B cell (primary cell): ENCODE measurements around the gene ZNF440. TPM values are rescaled to one million over a fixed set of nuclear protein-coding genes. Genes with fewer than 3 reads are reported as not detected.

Experiments used
- ATAC-seq: fragments of 200-7000 bp; cut with Tn5 transposase; one replicate; pipeline ENCODE4 v1.10.0; 2021; ENCODE audit warnings: low read depth, mild to moderate bottlenecking, moderate number of reproducible peaks, moderate library complexity
- CTCF ChIA-PET: fragments of 350-600 bp; sonication (Branson Sonifier 250); formaldehyde crosslinking; loops from one replicate; lab custom pipeline; 2021; ENCODE audit warnings: antibody characterized with exemption, inconsistent platforms; lab: Charles Lee
- POLR2A ChIA-PET: fragments of 350-600 bp; sonication (Branson Sonifier 250); formaldehyde crosslinking; loops from one replicate; lab custom pipeline; 2021; ENCODE audit warnings: antibody characterized with exemption; lab: Charles Lee
- DNase-seq: peaks from one replicate; pipeline ENCODE4 v3.0.0; 2013
- H2AFZ ChIP-seq: 2 replicates; pipeline ENCODE4 v1.6.1; 2012; ENCODE audit warnings: mild to moderate bottlenecking, low read depth, low read length; ENCODE audit not compliant: insufficient read depth, poor library complexity, severe bottlenecking
- H3K27ac ChIP-seq, 2 donors: 1 replicate in 1 of 2; 2 replicates in 1 of 2; pipeline ENCODE4 v1.5.1; 2012 to 2013; ENCODE audit warnings: low read length in 2 of 2, mild to moderate bottlenecking in 2 of 2, moderate library complexity in 1 of 2
- H3K27me3 ChIP-seq, 4 experiments: fragments of 200-600 bp in 1 of 4; sonication (generic) in 1 of 4; replicated peaks in 1 of 4; 1 replicate in 2 of 4; 2 replicates in 2 of 4; pipeline versions ENCODE4 v1.6.1 to v1.7.0; 2013 to 2016; ENCODE audit warnings: low read length in 3 of 4, mild to moderate bottlenecking in 2 of 4, mixed read lengths in 1 of 4, moderate library complexity in 1 of 4; ENCODE audit not compliant: insufficient read depth in 4 of 4, control insufficient read depth in 3 of 4; ENCODE audit errors: control extremely low read depth in 1 of 4
- H3K36me3 ChIP-seq, 2 experiments: replicated peaks in 1 of 2; 1 replicate in 1 of 2; 2 replicates in 1 of 2; pipeline versions ENCODE4 v1.6.1 to v1.7.1; 2013; ENCODE audit warnings: low read length in 1 of 2; ENCODE audit not compliant: insufficient read depth in 2 of 2, control insufficient read depth in 1 of 2; ENCODE audit errors: control extremely low read depth in 1 of 2, extremely low read depth in 1 of 2
- H3K4me1 ChIP-seq, 2 donors: fragments of 200-600 bp in 1 of 2; sonication (generic) in 1 of 2; 1 replicate in 1 of 2; 2 replicates in 1 of 2; pipeline versions ENCODE4 v1.5.1 to v1.6.1; 2013 to 2017; ENCODE audit warnings: low read length in 2 of 2; ENCODE audit not compliant: control insufficient read depth in 2 of 2, insufficient read depth in 2 of 2
- H3K4me2 ChIP-seq: replicated peaks from 2 replicates; pipeline ENCODE3; 2012; ENCODE audit warnings: mild to moderate bottlenecking, low read depth, low read length; ENCODE audit not compliant: poor library complexity, severe bottlenecking
- H3K4me3 ChIP-seq, 5 experiments: fragments of 200-600 bp in 1 of 5; sonication (generic) in 1 of 5; 1 replicate in 3 of 5; 2 replicates in 2 of 5; pipeline versions ENCODE4 v1.5.1 to v1.7.0; 2011 to 2016; ENCODE audit warnings: low read length in 4 of 5, mild to moderate bottlenecking in 4 of 5, low read depth in 2 of 5, control low read depth in 1 of 5, moderate library complexity in 1 of 5; ENCODE audit not compliant: insufficient read depth in 1 of 5; ENCODE audit errors: control extremely low read depth in 1 of 5, extremely low read depth in 1 of 5
- H3K79me2 ChIP-seq: fragments of 200-600 bp; sonication (generic); one replicate; pipeline ENCODE4 v1.6.0; 2016; ENCODE audit warnings: low read length; ENCODE audit not compliant: control insufficient read depth, insufficient read depth
- H3K9ac ChIP-seq: fragments of 200-600 bp; sonication (generic); 2 replicates; pipeline ENCODE4 v1.6.1; 2017; ENCODE audit warnings: mild to moderate bottlenecking, low read length, moderate library complexity
- H3K9me3 ChIP-seq, 3 donors: one replicate each; pipeline versions ENCODE4 v1.6.1 to v1.7.1; 2013; ENCODE audit warnings: low read length in 2 of 3; ENCODE audit not compliant: control insufficient read depth in 2 of 3, insufficient read depth in 1 of 3; ENCODE audit errors: control extremely low read depth in 1 of 3
- H4K20me1 ChIP-seq: 2 replicates; pipeline ENCODE4 v1.6.0; 2012; ENCODE audit warnings: mild to moderate bottlenecking, low read length; ENCODE audit not compliant: insufficient read depth, control insufficient read depth, poor library complexity, severe bottlenecking
- H3K27ac Mint-ChIP-seq: one replicate; pipeline ENCODE4 v1.8.0; 2021; ENCODE audit warnings: mixed read lengths
- H3K27me3 Mint-ChIP-seq: one replicate; pipeline ENCODE4 v1.8.0; 2021; ENCODE audit warnings: mixed read lengths
- H3K4me1 Mint-ChIP-seq: one replicate; pipeline ENCODE4 v1.8.0; 2021; ENCODE audit warnings: mixed read lengths
- H3K4me3 Mint-ChIP-seq: one replicate; pipeline ENCODE4 v1.8.0; 2021; ENCODE audit warnings: mixed read lengths
- H3K9me3 Mint-ChIP-seq: one replicate; pipeline ENCODE4 v1.8.0; 2022; ENCODE audit warnings: mixed read lengths; ENCODE audit not compliant: insufficient read depth
- EZH2 ChIP-seq: IDR thresholded peaks from 2 replicates; pipeline ENCODE4 v1.6.1; 2012; ENCODE audit warnings: borderline replicate concordance, low read depth, mild to moderate bottlenecking, moderate library complexity, low read length; ENCODE audit not compliant: insufficient read depth, poor library complexity, severe bottlenecking
- WGBS: methylation state at CpG from one replicate; pipeline ENCODE4 v1.1.5; 2013; ENCODE audit warnings: missing lambda C conversion rate; ENCODE audit not compliant: insufficient coverage; 5-methylcytosine and 5-hydroxymethylcytosine counted together
- intact Hi-C: fragments of 100-400 bp; cut with micrococcal nuclease; formaldehyde crosslinking; loops from one replicate; pipeline ENCODE4 v1.10.0; 2022
- polyA plus RNA-seq: library from polyadenylated mRNA; depleted of rRNA; stranded (reverse); fragments of >200 nt; gene quantifications from 2 replicates; pipeline ENCODE4 v1.2.3, GENCODE V29; 2012
- total RNA-seq, 2 donors: library from RNA; stranded (reverse); fragments of 120-200 nt in 1 of 2; gene quantifications; 1 replicate in 1 of 2; 2 replicates in 1 of 2; pipeline versions ENCODE4 v1.2.3 to v1.2.4, GENCODE V29; 2013 to 2022
- TF ChIP-seq, protein P1 (sequence below): fragments of 200-600 bp; IDR thresholded peaks from one replicate; pipeline ENCODE4 v1.8.0; 2022; ENCODE audit warnings: antibody characterized with exemption, mild to moderate bottlenecking

The ZNF440 gene
- total and polyA plus RNA-seq, 2 donors (not counting 1 experiment from before 2014, with no cell fraction given), result 3.4 to 22.4 TPM

DNA sequence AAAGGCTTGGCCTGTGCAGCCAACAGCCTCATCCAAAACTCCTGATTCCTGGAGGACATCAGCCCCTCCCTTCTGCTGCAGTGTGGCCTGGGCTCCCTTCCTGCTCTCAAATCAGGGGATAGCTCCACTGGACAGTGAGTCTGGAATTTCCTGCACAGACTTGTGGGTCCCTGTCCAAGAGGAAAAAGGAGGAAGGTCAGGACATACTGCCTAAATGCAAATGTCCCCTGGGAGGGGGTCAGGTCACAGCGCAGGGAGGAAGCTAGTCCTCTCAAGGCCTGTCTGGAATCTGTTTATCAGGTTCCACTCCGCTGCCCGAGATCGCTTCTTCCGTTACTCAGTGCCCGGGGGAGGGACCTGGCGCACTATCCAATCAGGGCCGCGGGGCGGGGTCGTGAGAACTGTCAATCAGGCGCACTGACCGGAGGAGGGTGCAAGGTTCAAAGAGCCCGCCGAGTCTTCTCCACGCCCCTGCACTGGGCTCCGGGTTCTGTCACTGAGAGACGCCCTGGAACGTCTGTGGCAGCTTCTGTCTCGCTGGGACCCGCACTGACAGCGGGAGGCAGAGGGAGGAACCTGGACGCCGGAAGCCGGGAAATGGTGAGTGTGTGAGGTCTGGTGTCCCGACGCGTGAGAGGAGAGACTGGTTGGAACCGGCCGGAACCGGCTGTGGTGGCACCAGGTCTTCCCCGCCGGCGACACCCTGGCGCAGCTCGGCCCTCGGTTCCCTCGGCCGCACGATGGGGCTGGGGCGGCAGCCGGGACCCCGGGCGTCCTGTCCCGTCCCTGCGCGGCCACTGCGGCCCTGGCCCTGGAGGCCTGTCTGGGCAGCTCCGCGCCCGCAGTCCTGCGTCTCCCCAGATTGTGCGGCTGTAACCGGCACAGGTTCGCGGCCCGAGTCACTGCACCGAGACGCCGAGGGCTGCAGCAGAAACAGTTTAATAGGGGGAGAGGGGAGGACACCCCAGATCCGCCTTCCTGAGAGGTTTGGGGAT, 47.2 kb upstream of the ZNF440 start, which contains the start of gene ZNF441:
ZNF441 (plus strand) TSS at position 404 of the 995 bp plus-strand sequence; CDS start at position 598, 194 bp downstream.
- Mint-ChIP-seq H3K9me3 (peaks cover 19% of the 10 kb centered on the region), H3K4me3 (peak within 1 kb of the TSS; percentile 99), H3K27me3 (peaks cover 4% of the 10 kb centered on the region), H3K4me1 (peaks cover 23% of the 10 kb centered on the region), H3K27ac (peak within 1 kb of the TSS; percentile 99)
- DNase-seq (peak; percentile 91), ATAC-seq (peak; percentile 95)
- Histone ChIP-seq H3K36me3 (peaks cover 1 to 4% of the 10 kb centered on the region in 2 experiments), H3K9me3 (peaks cover 14 to 33% (median 28%) of the 10 kb centered on the region in 3 donors), H3K27ac (peak within 1 kb of the TSS; percentile 90 to 94), H3K4me1 (peaks cover 16 to 22% of the 10 kb centered on the region in 2 donors), H3K4me3 (peak within 1 kb of the TSS; percentile 32 to 94 (median 87)), H3K4me2 (peak within 1 kb of the TSS; percentile 77), H3K9ac (peak within 1 kb of the TSS; percentile 89), H2AFZ (peak within 1 kb of the TSS; percentile 80), H4K20me1 (no peaks in the 10 kb centered on the region), H3K79me2 (peaks cover 42% of the 10 kb centered on the region), H3K27me3 (no peaks in the 10 kb centered on the region)
- WGBS, result under 1% methylated on average over 61 of the region's 61 CpGs
- ChIA-PET POLR2A (interaction anchor here (0.6 to 1.0 kb wide), 6 partner anchors 13 to 857 kb away, joined by 3 to 7 read pairs (median 4); partner anchors contain the start of genes ELOF1 and SWSAP1), CTCF (interaction anchor here (0.6 to 1.7 kb wide), 5 partner anchors 31 to 374 kb away, joined by 3 to 8 read pairs (median 3); partner anchors contain the start of gene ZNF491)
- TF ChIP-seq, protein P1, sequence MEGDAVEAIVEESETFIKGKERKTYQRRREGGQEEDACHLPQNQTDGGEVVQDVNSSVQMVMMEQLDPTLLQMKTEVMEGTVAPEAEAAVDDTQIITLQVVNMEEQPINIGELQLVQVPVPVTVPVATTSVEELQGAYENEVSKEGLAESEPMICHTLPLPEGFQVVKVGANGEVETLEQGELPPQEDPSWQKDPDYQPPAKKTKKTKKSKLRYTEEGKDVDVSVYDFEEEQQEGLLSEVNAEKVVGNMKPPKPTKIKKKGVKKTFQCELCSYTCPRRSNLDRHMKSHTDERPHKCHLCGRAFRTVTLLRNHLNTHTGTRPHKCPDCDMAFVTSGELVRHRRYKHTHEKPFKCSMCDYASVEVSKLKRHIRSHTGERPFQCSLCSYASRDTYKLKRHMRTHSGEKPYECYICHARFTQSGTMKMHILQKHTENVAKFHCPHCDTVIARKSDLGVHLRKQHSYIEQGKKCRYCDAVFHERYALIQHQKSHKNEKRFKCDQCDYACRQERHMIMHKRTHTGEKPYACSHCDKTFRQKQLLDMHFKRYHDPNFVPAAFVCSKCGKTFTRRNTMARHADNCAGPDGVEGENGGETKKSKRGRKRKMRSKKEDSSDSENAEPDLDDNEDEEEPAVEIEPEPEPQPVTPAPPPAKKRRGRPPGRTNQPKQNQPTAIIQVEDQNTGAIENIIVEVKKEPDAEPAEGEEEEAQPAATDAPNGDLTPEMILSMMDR, result no peak
- no peak for TF ChIP-seq EZH2
- intact Hi-C loops, result loop anchor here (1.0 to 5.0 kb wide), 8 partner anchors 28 to 1225 kb away; partner anchors contain the start of genes ECSIT, ZNF20, ZNF439 and ZNF440
